ENCODE measurements around the gene DLGAP1.

DLGAP1 gene

DNA sequence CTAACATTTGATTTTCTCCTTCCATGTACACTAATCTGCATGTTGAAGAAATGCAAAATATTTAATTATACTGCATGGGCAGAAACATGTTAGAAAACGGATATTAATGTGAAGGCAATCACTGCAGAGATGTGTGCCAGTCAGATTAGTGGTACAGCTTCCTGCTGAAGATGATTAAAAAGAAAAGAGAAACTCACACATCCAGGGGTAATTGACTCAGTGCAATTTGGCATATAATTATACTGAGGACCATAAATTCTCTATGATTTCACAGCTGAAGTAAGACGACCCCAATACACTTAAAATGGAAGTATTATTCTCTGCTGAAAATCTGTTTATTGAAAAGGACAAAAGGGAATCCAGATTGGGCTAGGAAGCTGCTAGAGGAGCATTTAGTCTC lies 761.7 kb downstream of the DLGAP1 start:
- Histone ChIP-seq H3K4me3 (ENCODE audit: insufficient read depth, low read length, poor library complexity, severe bottlenecking) (no peak overlapping the region), H3K27me3 (ENCODE audit: low read length) (no peaks in the 10 kb centered on the region), H3K4me2 (ENCODE audit: low read depth, low read length, poor library complexity, severe bottlenecking) (no peak overlapping the region), H3K27ac (ENCODE audit: low read depth, low read length) (no peak overlapping the region), H4K20me1 (ENCODE audit: low read depth, low read length) (no peaks in the 10 kb centered on the region), H3K9me2 (replicated peaks; ENCODE audit: insufficient read depth, low read length) (no peaks in the 10 kb centered on the region), H3F3A (ENCODE audit: insufficient read depth) (no peaks in the 10 kb centered on the region), H3K9ac (ENCODE audit: low read length) (no peak overlapping the region), H2AFZ (ENCODE audit: low read depth, low read length, severe bottlenecking) (no peak overlapping the region), H3K9me3 (ENCODE audit: insufficient read depth, low read length) (no peaks in the 10 kb centered on the region), H3K36me3 (ENCODE audit: low read length) (no peaks in the 10 kb centered on the region), H3K79me2 (ENCODE audit: insufficient read depth, low read length) (no peaks in the 10 kb centered on the region)
- no peak for TF ChIP-seq EZH2phosphoT487 (conservative IDR thresholded peaks at IDR 0.05; ENCODE audit: low read length)
- TF ChIP-seq, protein P1, sequence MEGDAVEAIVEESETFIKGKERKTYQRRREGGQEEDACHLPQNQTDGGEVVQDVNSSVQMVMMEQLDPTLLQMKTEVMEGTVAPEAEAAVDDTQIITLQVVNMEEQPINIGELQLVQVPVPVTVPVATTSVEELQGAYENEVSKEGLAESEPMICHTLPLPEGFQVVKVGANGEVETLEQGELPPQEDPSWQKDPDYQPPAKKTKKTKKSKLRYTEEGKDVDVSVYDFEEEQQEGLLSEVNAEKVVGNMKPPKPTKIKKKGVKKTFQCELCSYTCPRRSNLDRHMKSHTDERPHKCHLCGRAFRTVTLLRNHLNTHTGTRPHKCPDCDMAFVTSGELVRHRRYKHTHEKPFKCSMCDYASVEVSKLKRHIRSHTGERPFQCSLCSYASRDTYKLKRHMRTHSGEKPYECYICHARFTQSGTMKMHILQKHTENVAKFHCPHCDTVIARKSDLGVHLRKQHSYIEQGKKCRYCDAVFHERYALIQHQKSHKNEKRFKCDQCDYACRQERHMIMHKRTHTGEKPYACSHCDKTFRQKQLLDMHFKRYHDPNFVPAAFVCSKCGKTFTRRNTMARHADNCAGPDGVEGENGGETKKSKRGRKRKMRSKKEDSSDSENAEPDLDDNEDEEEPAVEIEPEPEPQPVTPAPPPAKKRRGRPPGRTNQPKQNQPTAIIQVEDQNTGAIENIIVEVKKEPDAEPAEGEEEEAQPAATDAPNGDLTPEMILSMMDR (IDR thresholded peaks at IDR 0.05; ENCODE audit: insufficient read depth, low read length, poor library complexity, severe bottlenecking): no peak

DNA sequence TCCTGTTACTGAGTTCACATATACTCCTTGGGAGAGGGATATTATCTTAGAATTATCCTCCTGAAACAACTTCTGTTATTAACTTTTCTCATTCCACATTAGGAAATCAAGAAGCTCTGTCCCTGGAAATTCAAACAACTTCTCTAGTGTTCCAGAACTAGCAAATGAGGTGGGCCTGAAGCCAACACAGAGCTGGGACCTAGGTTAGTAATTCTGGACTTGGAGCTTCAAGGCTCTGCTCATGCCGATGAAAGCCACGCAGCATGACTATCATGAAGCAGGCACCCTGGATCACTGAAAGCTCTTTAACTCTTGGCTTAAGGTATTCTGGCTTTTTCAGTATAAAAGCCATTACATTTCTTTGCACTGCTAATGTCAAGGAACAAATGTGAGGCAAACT lies 762.4 kb downstream of the DLGAP1 start:
- Histone ChIP-seq H3K9me3 (ENCODE audit: insufficient read depth, low read length) (no peaks in the 10 kb centered on the region), H3K9me2 (replicated peaks; ENCODE audit: insufficient read depth, low read length) (no peaks in the 10 kb centered on the region), H4K20me1 (ENCODE audit: low read depth, low read length) (no peaks in the 10 kb centered on the region), H3F3A (ENCODE audit: insufficient read depth) (no peaks in the 10 kb centered on the region), H3K4me3 (ENCODE audit: insufficient read depth, low read length, poor library complexity, severe bottlenecking) (no peak overlapping the region), H3K4me2 (ENCODE audit: low read depth, low read length, poor library complexity, severe bottlenecking) (no peak overlapping the region), H3K9ac (ENCODE audit: low read length) (no peak overlapping the region), H3K79me2 (ENCODE audit: insufficient read depth, low read length) (no peaks in the 10 kb centered on the region), H2AFZ (ENCODE audit: low read depth, low read length, severe bottlenecking) (no peak overlapping the region), H3K36me3 (ENCODE audit: low read length) (no peaks in the 10 kb centered on the region), H3K27me3 (ENCODE audit: low read length) (no peaks in the 10 kb centered on the region), H3K27ac (ENCODE audit: low read depth, low read length) (no peak overlapping the region)
- no peak for TF ChIP-seq EZH2phosphoT487 (conservative IDR thresholded peaks at IDR 0.05; ENCODE audit: low read length)
- TF ChIP-seq, protein P1 (IDR thresholded peaks at IDR 0.05; ENCODE audit: insufficient read depth, low read length, poor library complexity, severe bottlenecking): no peak

DNA sequence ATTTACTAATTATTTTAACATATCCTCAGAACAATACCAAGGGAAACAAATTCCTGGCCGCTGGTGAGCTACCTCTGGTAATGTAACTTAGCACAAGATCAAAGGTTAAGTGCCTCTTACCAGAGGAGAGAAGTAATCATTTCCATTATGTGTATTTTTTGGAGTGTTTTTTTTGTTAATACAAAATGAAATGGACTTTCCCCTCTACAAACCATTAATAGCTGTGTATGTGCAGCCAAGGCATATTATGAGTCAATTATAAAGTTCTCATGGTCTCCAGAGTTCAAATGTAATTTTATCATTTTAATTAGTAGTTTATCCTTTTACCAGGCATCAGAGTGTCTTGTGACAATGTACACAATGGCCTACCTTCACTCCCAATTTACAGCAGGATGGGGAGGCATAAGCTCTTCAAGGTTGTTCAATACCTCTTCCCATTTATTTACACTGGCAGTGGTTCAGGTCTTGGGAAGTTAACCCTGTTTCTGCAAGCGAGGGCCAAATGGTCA lies 762.9 kb downstream of the DLGAP1 start:
- Histone ChIP-seq H3K27me3 (ENCODE audit: low read length) (no peaks in the 10 kb centered on the region), H2AFZ (ENCODE audit: low read depth, low read length, severe bottlenecking) (no peak overlapping the region), H4K20me1 (ENCODE audit: low read depth, low read length) (no peaks in the 10 kb centered on the region), H3K36me3 (ENCODE audit: low read length) (no peaks in the 10 kb centered on the region), H3K79me2 (ENCODE audit: insufficient read depth, low read length) (no peaks in the 10 kb centered on the region), H3K4me2 (ENCODE audit: low read depth, low read length, poor library complexity, severe bottlenecking) (no peak overlapping the region), H3K9me2 (replicated peaks; ENCODE audit: insufficient read depth, low read length) (no peaks in the 10 kb centered on the region), H3K27ac (ENCODE audit: low read depth, low read length) (no peak overlapping the region), H3F3A (ENCODE audit: insufficient read depth) (no peaks in the 10 kb centered on the region), H3K4me3 (ENCODE audit: insufficient read depth, low read length, poor library complexity, severe bottlenecking) (no peak overlapping the region), H3K9me3 (ENCODE audit: insufficient read depth, low read length) (no peaks in the 10 kb centered on the region), H3K9ac (ENCODE audit: low read length) (no peak overlapping the region)
- TF ChIP-seq, protein P1 (IDR thresholded peaks at IDR 0.05; ENCODE audit: insufficient read depth, low read length, poor library complexity, severe bottlenecking): no peak
- TF ChIP-seq EZH2phosphoT487 (conservative IDR thresholded peaks at IDR 0.05; ENCODE audit: low read length): no peak
